CD14-positive monocyte (primary cell): ENCODE data around the gene NPM3. TPM values are rescaled to one million over a fixed set of nuclear protein-coding genes. Genes with fewer than 3 reads are reported as not detected.

ENCODE experiments used
- DNase-seq, 3 donors: peaks; one replicate each; pipeline ENCODE4 v3.0.0-alpha.2; 2011 to 2022
- H2AFZ ChIP-seq: 2 replicates; pipeline ENCODE4 v1.6.0; 2012; ENCODE audit warnings: mild to moderate bottlenecking, low read depth, low read length, inconsistent platforms; ENCODE audit not compliant: insufficient read depth, poor library complexity, severe bottlenecking
- H3K27ac ChIP-seq, 2 donors: 1 replicate in 1 of 2; 2 replicates in 1 of 2; pipeline ENCODE4 v1.5.1; 2012 to 2013; ENCODE audit warnings: low read length in 2 of 2, control low read depth in 1 of 2, inconsistent platforms in 1 of 2, low read depth in 1 of 2, mild to moderate bottlenecking in 1 of 2
- H3K27me3 ChIP-seq, 2 donors: one replicate each; pipeline versions ENCODE4 v1.6.0 to v1.6.1; 2011 to 2013; ENCODE audit warnings: low read length in 2 of 2; ENCODE audit not compliant: control insufficient read depth in 2 of 2, insufficient read depth in 2 of 2
- H3K36me3 ChIP-seq, 2 donors: replicated peaks in 1 of 2; 1 replicate in 1 of 2; 2 replicates in 1 of 2; pipeline versions ENCODE4 v1.5.1 to v1.6.1; 2012 to 2013; ENCODE audit warnings: low read length in 2 of 2, control low read depth in 1 of 2, inconsistent platforms in 1 of 2, mild to moderate bottlenecking in 1 of 2; ENCODE audit not compliant: insufficient read depth in 2 of 2, control insufficient read depth in 1 of 2
- H3K4me1 ChIP-seq, 2 donors: 1 replicate in 1 of 2; 2 replicates in 1 of 2; pipeline versions ENCODE4 v1.5.1 to v1.6.1; 2012 to 2013; ENCODE audit warnings: low read length in 2 of 2, control low read depth in 1 of 2, inconsistent platforms in 1 of 2, mild to moderate bottlenecking in 1 of 2, moderate library complexity in 1 of 2; ENCODE audit not compliant: insufficient read depth in 2 of 2, control insufficient read depth in 1 of 2
- H3K4me2 ChIP-seq: replicated peaks from 2 replicates; pipeline ENCODE3; 2012; ENCODE audit warnings: low read length, moderate library complexity, mild to moderate bottlenecking; ENCODE audit not compliant: poor library complexity, severe bottlenecking; ENCODE audit errors: extremely low read depth
- H3K4me3 ChIP-seq, 3 experiments: fragments of 200-600 bp in 1 of 3; sonication (generic) in 1 of 3; replicated peaks in 1 of 3; 1 replicate in 2 of 3; 2 replicates in 1 of 3; pipeline ENCODE4 v1.5.1; 2011 to 2013; ENCODE audit warnings: low read length in 3 of 3, mild to moderate bottlenecking in 3 of 3, control low read depth in 2 of 3, low read depth in 2 of 3, inconsistent platforms in 1 of 3, moderate library complexity in 1 of 3
- H3K79me2 ChIP-seq: 2 replicates; pipeline ENCODE4 v1.6.0; 2012; ENCODE audit warnings: mild to moderate bottlenecking, control low read depth, inconsistent platforms, low read length, moderate library complexity; ENCODE audit not compliant: insufficient read depth
- H3K9ac ChIP-seq: 2 replicates; pipeline ENCODE4 v1.6.0; 2017; ENCODE audit warnings: low read length, mild to moderate bottlenecking; ENCODE audit not compliant: insufficient read depth, poor library complexity, severe bottlenecking
- H3K9me3 ChIP-seq, 2 donors: replicated peaks in 1 of 2; 1 replicate in 1 of 2; 2 replicates in 1 of 2; pipeline versions ENCODE4 v1.5.1 to v1.6.1; 2012 to 2013; ENCODE audit warnings: low read length in 2 of 2, control low read depth in 1 of 2; ENCODE audit not compliant: control insufficient read depth in 1 of 2, insufficient read depth in 1 of 2
- H4K20me1 ChIP-seq: 2 replicates; pipeline ENCODE4 v1.6.0; 2012; ENCODE audit warnings: mild to moderate bottlenecking, low read length, control low read depth, moderate library complexity; ENCODE audit not compliant: insufficient read depth
- H3K27ac Mint-ChIP-seq, 7 donors: one replicate each; pipeline ENCODE4 v1.8.0; 2020; ENCODE audit warnings: mild to moderate bottlenecking in 7 of 7, mixed read lengths in 7 of 7, moderate library complexity in 6 of 7, inconsistent platforms in 2 of 7
- H3K27me3 Mint-ChIP-seq, 3 donors: one replicate each; pipeline ENCODE4 v1.8.0; 2021 to 2022; ENCODE audit warnings: low read depth in 3 of 3, mild to moderate bottlenecking in 3 of 3, mixed read lengths in 3 of 3, moderate library complexity in 3 of 3, inconsistent platforms in 1 of 3
- H3K36me3 Mint-ChIP-seq, 2 donors: one replicate each; pipeline ENCODE4 v1.8.0; 2020; ENCODE audit warnings: mixed read lengths in 2 of 2, inconsistent platforms in 1 of 2, mild to moderate bottlenecking in 1 of 2
- H3K4me1 Mint-ChIP-seq: one replicate; pipeline ENCODE4 v1.8.0; 2020; ENCODE audit warnings: mild to moderate bottlenecking, mixed read lengths
- H3K4me3 Mint-ChIP-seq, 2 donors: one replicate each; pipeline ENCODE4 v1.8.0; 2020; ENCODE audit warnings: mild to moderate bottlenecking in 2 of 2, mixed read lengths in 2 of 2, moderate library complexity in 1 of 2
- H3K9me3 Mint-ChIP-seq, 7 donors: one replicate each; pipeline ENCODE4 v1.8.0; 2020 to 2022; ENCODE audit warnings: mixed read lengths in 7 of 7, mild to moderate bottlenecking in 6 of 7, moderate library complexity in 6 of 7, inconsistent platforms in 2 of 7
- CTCF ChIP-seq: fragments of 200-600 bp; IDR thresholded peaks from one replicate; pipeline ENCODE4 v1.8.0; 2022; ENCODE audit warnings: antibody characterized with exemption, mild to moderate bottlenecking
- WGBS: methylation state at CpG from one replicate; pipeline ENCODE4 v1.1.5; 2013; ENCODE audit warnings: missing lambda C conversion rate; ENCODE audit not compliant: insufficient coverage; 5-methylcytosine and 5-hydroxymethylcytosine counted together
- intact Hi-C, 2 donors: fragments of 100-400 bp; cut with micrococcal nuclease; formaldehyde crosslinking; loops; one replicate each; pipeline versions ENCODE4 v1.15.0 to v1.15.1; 2023
- polyA plus RNA-seq, 3 donors: library from polyadenylated mRNA; depleted of rRNA in 1 of 3; unstranded in 2 of 3; stranded (reverse) in 1 of 3; fragments of 300-500 nt in 2 of 3; fragments of >200 nt in 1 of 3; fragmentation: Illumina TruSeq in 2 of 3; gene quantifications; 1 replicate in 2 of 3; 2 replicates in 1 of 3; pipeline ENCODE4 v1.2.3, GENCODE V29; 2012 to 2021

NPM3 gene
- polyA plus RNA-seq, 3 donors, result 1.2 to 8.1 (median 3.8) TPM

- Mint-ChIP-seq H3K4me1 (no peaks in the 10 kb centered on the region), H3K27me3 (peaks cover 49 to 77% (median 52%) of the 10 kb centered on the region in 3 donors), H3K9me3 (peaks cover 0 to 2% (median 0%) of the 10 kb centered on the region in 7 donors), H3K36me3 (no peaks in the 10 kb centered on the region), H3K27ac (no peak overlapping the region), H3K4me3 (no peak overlapping the region)
- intact Hi-C loops, result no loop called here
- Histone ChIP-seq H3K4me1 (no peaks in the 10 kb centered on the region), H3K79me2 (no peaks in the 10 kb centered on the region), H3K4me3 (no peak overlapping the region), H4K20me1 (no peaks in the 10 kb centered on the region), H3K27ac (no peak overlapping the region), H3K9me3 (no peaks in the 10 kb centered on the region), H3K27me3 (peaks cover 7 to 47% of the 10 kb centered on the region in 2 donors), H3K4me2 (no peak overlapping the region), H3K36me3 (no peaks in the 10 kb centered on the region), H2AFZ (no peak overlapping the region), H3K9ac (no peak overlapping the region)
- TF ChIP-seq CTCF, result no peak
- no peak for DNase-seq
- WGBS, result 53% methylated on average over 6 of the region's 6 CpGs
These were observed 15.7 kb downstream of the NPM3 start for GRCh38 chr10:101767600-101767945.

- Mint-ChIP-seq H3K27me3 (peaks cover 43 to 75% (median 50%) of the 10 kb centered on the region in 3 donors), H3K27ac (no peak overlapping the region), H3K9me3 (peaks cover 0 to 2% (median 0%) of the 10 kb centered on the region in 7 donors), H3K36me3 (no peaks in the 10 kb centered on the region), H3K4me3 (peak overlapping the region in 1 of 2 donors; percentile 56), H3K4me1 (no peaks in the 10 kb centered on the region)
- H3K4me2 ChIP-seq, result no peak overlapping the region
- H3K4me1 ChIP-seq, result no peaks in the 10 kb centered on the region
- H3K27me3 ChIP-seq, result peaks cover 1 to 41% of the 10 kb centered on the region in 2 donors
- TF ChIP-seq CTCF, result no peak
- H3K9ac ChIP-seq, result no peak overlapping the region
- H3K79me2 ChIP-seq, result no peaks in the 10 kb centered on the region
- no peak overlapping the region for H2AFZ ChIP-seq
- no peaks in the 10 kb centered on the region for H4K20me1 ChIP-seq
- no peak overlapping the region for H3K4me3 ChIP-seq
- H3K9me3 ChIP-seq, result no peaks in the 10 kb centered on the region
- H3K36me3 ChIP-seq, result no peaks in the 10 kb centered on the region
- 88% methylated on average over 11 of the region's 12 CpGs for WGBS
- no peak for DNase-seq
- intact Hi-C loops, result no loop called here
- no peak overlapping the region for H3K27ac ChIP-seq
These were observed 16.3 kb downstream of the NPM3 start for GRCh38 chr10:101766753-101767599.
